BE2C (cell line): ENCODE data around the gene CEP41.

Experiments
- DNase-seq: peaks from one replicate; pipeline ENCODE4 v3.0.0-alpha.2; 2020
- H3K27me3 ChIP-seq: fragments of 250-450 bp; sonication (Bioruptor Pico); 2 replicates; pipeline ENCODE4 v1.5.1; 2020; ENCODE audit warnings: mild to moderate bottlenecking
- H3K36me3 ChIP-seq: fragments of 250-450 bp; sonication (Bioruptor Pico); 2 replicates; pipeline ENCODE4 v1.5.1; 2020; ENCODE audit warnings: mild to moderate bottlenecking
- H3K4me1 ChIP-seq: fragments of 250-450 bp; sonication (Bioruptor Pico); 2 replicates; pipeline ENCODE4 v1.5.1; 2020
- H3K4me3 ChIP-seq: 2 replicates; pipeline ENCODE4 v1.5.1; 2011; ENCODE audit warnings: low read depth, low read length
- H3K9me3 ChIP-seq: fragments of 250-450 bp; sonication (Bioruptor Pico); 2 replicates; pipeline ENCODE4 v1.5.1; 2020
- TF ChIP-seq, protein P1 (sequence below): IDR thresholded peaks from 2 replicates; pipeline ENCODE4 v1.5.1; 2012; ENCODE audit warnings: mild to moderate bottlenecking, low read depth, low read length

CEP41 gene

GRCh38 chr7:130397758-130398073, 43.1 kb downstream of the CEP41 start:
- H3K27me3 ChIP-seq, result no peaks in the 10 kb centered on the region
- TF ChIP-seq, protein P1, sequence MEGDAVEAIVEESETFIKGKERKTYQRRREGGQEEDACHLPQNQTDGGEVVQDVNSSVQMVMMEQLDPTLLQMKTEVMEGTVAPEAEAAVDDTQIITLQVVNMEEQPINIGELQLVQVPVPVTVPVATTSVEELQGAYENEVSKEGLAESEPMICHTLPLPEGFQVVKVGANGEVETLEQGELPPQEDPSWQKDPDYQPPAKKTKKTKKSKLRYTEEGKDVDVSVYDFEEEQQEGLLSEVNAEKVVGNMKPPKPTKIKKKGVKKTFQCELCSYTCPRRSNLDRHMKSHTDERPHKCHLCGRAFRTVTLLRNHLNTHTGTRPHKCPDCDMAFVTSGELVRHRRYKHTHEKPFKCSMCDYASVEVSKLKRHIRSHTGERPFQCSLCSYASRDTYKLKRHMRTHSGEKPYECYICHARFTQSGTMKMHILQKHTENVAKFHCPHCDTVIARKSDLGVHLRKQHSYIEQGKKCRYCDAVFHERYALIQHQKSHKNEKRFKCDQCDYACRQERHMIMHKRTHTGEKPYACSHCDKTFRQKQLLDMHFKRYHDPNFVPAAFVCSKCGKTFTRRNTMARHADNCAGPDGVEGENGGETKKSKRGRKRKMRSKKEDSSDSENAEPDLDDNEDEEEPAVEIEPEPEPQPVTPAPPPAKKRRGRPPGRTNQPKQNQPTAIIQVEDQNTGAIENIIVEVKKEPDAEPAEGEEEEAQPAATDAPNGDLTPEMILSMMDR, result no peak
- no peaks in the 10 kb centered on the region for H3K9me3 ChIP-seq
- no peaks in the 10 kb centered on the region; the same call in 1 of the 2 replicates for H3K4me1 ChIP-seq
- no peak for DNase-seq
- H3K36me3 ChIP-seq, result peaks cover 8% of the 10 kb centered on the region
- H3K4me3 ChIP-seq, result no peak overlapping the region

- H3K4me1 ChIP-seq, result no peaks in the 10 kb centered on the region; the same call in 1 of the 2 replicates
- no peak overlapping the region for H3K4me3 ChIP-seq
- TF ChIP-seq, protein P1, result no peak
- peaks cover 5% of the 10 kb centered on the region; the same call in 1 of the 2 replicates for H3K36me3 ChIP-seq
- DNase-seq, result no peak
- H3K27me3 ChIP-seq, result no peaks in the 10 kb centered on the region
- H3K9me3 ChIP-seq, result no peaks in the 10 kb centered on the region
Observed at GRCh38 chr7:130397051-130397757, 43.6 kb downstream of the CEP41 start.

DNA sequence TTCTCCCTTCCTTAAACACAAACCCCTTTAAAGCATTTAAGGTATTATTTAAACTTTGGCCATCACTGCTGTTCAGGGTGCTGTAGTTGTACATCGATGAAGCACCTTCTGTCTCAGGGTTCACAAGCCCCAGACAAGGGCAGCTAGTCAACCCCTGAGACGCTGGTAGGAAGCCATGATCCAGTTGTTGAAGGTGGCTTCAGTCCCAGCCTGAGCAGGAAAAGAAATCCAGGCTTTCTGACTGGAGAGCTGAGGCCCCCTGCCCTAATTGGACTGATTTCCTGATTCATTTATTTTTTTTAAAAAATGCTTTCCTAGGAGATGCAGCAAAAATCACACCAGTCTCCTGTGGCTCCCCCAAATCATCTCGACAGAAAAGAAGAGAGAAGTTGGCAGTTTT, 44.7 kb downstream of the CEP41 start:
- Histone ChIP-seq H3K27me3 (no peaks in the 10 kb centered on the region), H3K4me3 (no peak overlapping the region), H3K4me1 (no peaks in the 10 kb centered on the region; the same call in 1 of the 2 replicates), H3K9me3 (no peaks in the 10 kb centered on the region), H3K36me3 (peaks cover 5% of the 10 kb centered on the region; the same call in 1 of the 2 replicates)
- DNase-seq, result no peak
- TF ChIP-seq, protein P1, result no peak

DNA sequence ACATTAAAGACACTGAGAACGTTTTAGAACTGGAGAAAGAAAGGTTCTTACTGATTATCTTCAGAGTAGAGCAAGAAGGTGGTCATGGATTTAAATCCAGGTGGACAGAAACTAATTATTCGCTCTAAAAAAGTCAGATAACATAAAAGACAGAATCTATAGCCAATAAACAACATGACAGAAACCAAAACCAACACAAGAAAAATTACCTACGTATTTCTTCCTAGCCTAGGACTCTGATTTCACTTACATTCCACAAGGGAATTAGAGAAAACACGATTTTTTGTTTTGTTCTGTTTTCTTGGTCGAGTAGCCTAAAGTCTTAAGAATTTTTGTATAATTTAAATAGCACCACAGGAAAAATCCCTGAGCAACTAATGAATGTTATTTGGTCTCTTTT, 45.4 kb downstream of the CEP41 start:
- TF ChIP-seq, protein P1, result no peak
- Histone ChIP-seq H3K9me3 (no peaks in the 10 kb centered on the region), H3K4me3 (no peak overlapping the region), H3K36me3 (no peaks in the 10 kb centered on the region; the same call in 1 of the 2 replicates), H3K27me3 (no peaks in the 10 kb centered on the region), H3K4me1 (no peaks in the 10 kb centered on the region; the same call in 1 of the 2 replicates)
- DNase-seq, result no peak

GRCh38 chr7:130394421-130395195, 46.2 kb downstream of the CEP41 start:
- Histone ChIP-seq H3K27me3 (no peaks in the 10 kb centered on the region), H3K36me3 (no peaks in the 10 kb centered on the region), H3K4me1 (no peaks in the 10 kb centered on the region; the same call in 1 of the 2 replicates), H3K4me3 (no peak overlapping the region), H3K9me3 (no peaks in the 10 kb centered on the region)
- no peak for DNase-seq
- TF ChIP-seq, protein P1, result no peak

DNA sequence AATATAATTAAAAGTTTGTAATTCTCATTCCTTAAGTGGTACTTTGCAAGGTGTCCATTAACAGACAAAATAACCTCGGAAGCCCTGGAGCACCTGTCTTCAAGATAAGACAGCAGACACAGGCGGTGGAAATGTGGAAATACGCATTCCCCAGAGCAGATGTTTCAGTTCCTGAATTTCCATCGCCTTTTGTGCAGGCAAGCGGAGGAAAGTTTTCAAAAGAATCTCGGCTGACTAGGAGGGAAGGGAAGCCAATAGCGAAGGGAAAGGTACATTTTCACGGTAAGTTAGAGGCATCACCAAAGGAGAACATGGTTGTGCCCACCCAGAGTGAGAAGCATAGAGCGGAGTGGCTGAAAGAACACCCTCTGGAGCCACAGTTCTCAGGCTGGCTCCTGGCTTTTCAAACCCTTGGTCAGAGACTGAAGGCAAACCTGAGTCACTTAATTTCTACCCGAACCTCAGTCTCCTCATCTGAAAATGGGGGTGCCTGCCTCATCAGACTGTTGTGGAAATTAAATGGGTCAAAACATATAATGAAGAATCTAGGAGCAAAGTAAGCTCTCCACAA, 46.9 kb downstream of the CEP41 start:
- DNase-seq, result no peak
- H3K36me3 ChIP-seq, result no peaks in the 10 kb centered on the region

More for the DNA sequence above, 46.9 kb downstream of the CEP41 start:
- TF ChIP-seq, protein P1, result no peak
- Histone ChIP-seq H3K9me3 (no peaks in the 10 kb centered on the region), H3K4me1 (no peaks in the 10 kb centered on the region; the same call in 1 of the 2 replicates), H3K4me3 (no peak overlapping the region), H3K27me3 (no peaks in the 10 kb centered on the region)
